Parathyroid adenoma (tissue), 2 donors: ENCODE data around the gene CYP1A2.

ENCODE experiments used
- H2AFZ ChIP-seq: fragments of 300-600 bp; sonication (generic); one replicate; pipeline ENCODE4 v1.7.0; 2017; ENCODE audit warnings: antibody characterized with exemption, mild to moderate bottlenecking
- H3K27ac ChIP-seq: fragments of 300-600 bp; sonication (generic); one replicate; pipeline ENCODE4 v1.7.0; 2017
- H3K27me3 ChIP-seq: fragments of 300-600 bp; sonication (generic); one replicate; pipeline ENCODE4 v1.7.0; 2017; ENCODE audit warnings: low read length; ENCODE audit not compliant: control insufficient read depth, insufficient read depth
- H3K36me3 ChIP-seq: fragments of 300-600 bp; sonication (generic); one replicate; pipeline ENCODE4 v1.7.0; 2017; ENCODE audit warnings: low read length; ENCODE audit not compliant: control insufficient read depth, insufficient read depth
- H3K4me1 ChIP-seq: fragments of 300-600 bp; sonication (generic); one replicate; pipeline ENCODE4 v1.7.0; 2017; ENCODE audit warnings: control low read depth
- H3K4me2 ChIP-seq: fragments of 300-600 bp; sonication (generic); one replicate; pipeline ENCODE4 v1.7.0; 2017; ENCODE audit warnings: low read length
- H3K4me3 ChIP-seq: fragments of 300-600 bp; sonication (generic); one replicate; pipeline ENCODE4 v1.7.0; 2017; ENCODE audit warnings: low read depth, low read length
- H3K79me2 ChIP-seq: fragments of 300-600 bp; sonication (generic); one replicate; pipeline ENCODE4 v1.7.0; 2017; ENCODE audit warnings: control low read depth
- H3K9ac ChIP-seq: fragments of 300-600 bp; sonication (generic); one replicate; pipeline ENCODE4 v1.7.0; 2017; ENCODE audit warnings: mild to moderate bottlenecking
- H3K9me3 ChIP-seq: fragments of 300-600 bp; sonication (generic); one replicate; pipeline ENCODE4 v1.7.0; 2017; ENCODE audit warnings: low read length; ENCODE audit not compliant: control insufficient read depth
- CTCF ChIP-seq: fragments of 300-600 bp; sonication (generic); IDR thresholded peaks from one replicate; pipeline ENCODE4 v1.7.0; 2017; ENCODE audit warnings: antibody characterized with exemption, mild to moderate bottlenecking
- donor health status: primary hyperparathyroidism.

The CYP1A2 gene

GRCh38 chr15:74758736-74759135 is 10.1 kb downstream of the CYP1A2 start:
- Histone ChIP-seq H3K4me1 (no peaks in the 10 kb centered on the region), H3K9me3 (no peaks in the 10 kb centered on the region), H3K79me2 (no peaks in the 10 kb centered on the region), H3K4me3 (no peak overlapping the region), H3K4me2 (no peak overlapping the region), H3K27ac (no peak overlapping the region), H3K36me3 (no peaks in the 10 kb centered on the region), H3K27me3 (no peaks in the 10 kb centered on the region), H3K9ac (no peak overlapping the region), H2AFZ (no peak overlapping the region)
- TF ChIP-seq CTCF, result no peak

- Histone ChIP-seq H3K4me2 (no peak overlapping the region), H3K4me1 (no peaks in the 10 kb centered on the region), H3K79me2 (no peaks in the 10 kb centered on the region), H3K27ac (no peak overlapping the region), H3K9me3 (no peaks in the 10 kb centered on the region), H3K36me3 (no peaks in the 10 kb centered on the region), H2AFZ (no peak overlapping the region), H3K4me3 (no peak overlapping the region), H3K9ac (no peak overlapping the region), H3K27me3 (no peaks in the 10 kb centered on the region)
- no peak for TF ChIP-seq CTCF
These were observed 14.1 kb downstream of the CYP1A2 start for GRCh38 chr15:74762791-74763150.

GRCh38 chr15:74763416-74763815 is 14.8 kb downstream of the CYP1A2 start:
- no peaks in the 10 kb centered on the region for H3K79me2 ChIP-seq
- H3K27me3 ChIP-seq, result no peaks in the 10 kb centered on the region

GRCh38 chr15:74767167-74768098 is 18.8 kb downstream of the CYP1A2 start:
- no peaks in the 10 kb centered on the region for H3K4me1 ChIP-seq
- no peak overlapping the region for H2AFZ ChIP-seq
- H3K9ac ChIP-seq, result no peak overlapping the region
- no peaks in the 10 kb centered on the region for H3K36me3 ChIP-seq
- no peaks in the 10 kb centered on the region for H3K79me2 ChIP-seq
- no peak overlapping the region for H3K4me3 ChIP-seq
- H3K4me2 ChIP-seq, result no peak overlapping the region
- no peak overlapping the region for H3K27ac ChIP-seq
- no peaks in the 10 kb centered on the region for H3K27me3 ChIP-seq
- H3K9me3 ChIP-seq, result no peaks in the 10 kb centered on the region
- no peak for TF ChIP-seq CTCF

More at GRCh38 chr15:74763416-74763815, 14.8 kb downstream of the CYP1A2 start:
- Histone ChIP-seq H2AFZ (no peak overlapping the region), H3K4me3 (no peak overlapping the region), H3K36me3 (no peaks in the 10 kb centered on the region), H3K4me1 (no peaks in the 10 kb centered on the region), H3K4me2 (no peak overlapping the region), H3K27ac (no peak overlapping the region), H3K9ac (no peak overlapping the region), H3K9me3 (no peaks in the 10 kb centered on the region)
- no peak for TF ChIP-seq CTCF
